GM19238 (cell line): ENCODE data around the gene FRMPD4.

Experiments used
- DNase-seq: peaks from one replicate; pipeline ENCODE4 v3.0.0; 2011; ENCODE audit warnings: low spot score; ENCODE audit not compliant: insufficient read length

Gene FRMPD4

GRCh38 chrX:12210196-12210815 lies 72.0 kb downstream of the FRMPD4 start:
- no peak for DNase-seq

- no peak for DNase-seq
These were observed 72.7 kb downstream of the FRMPD4 start for GRCh38 chrX:12210971-12211370.

DNA sequence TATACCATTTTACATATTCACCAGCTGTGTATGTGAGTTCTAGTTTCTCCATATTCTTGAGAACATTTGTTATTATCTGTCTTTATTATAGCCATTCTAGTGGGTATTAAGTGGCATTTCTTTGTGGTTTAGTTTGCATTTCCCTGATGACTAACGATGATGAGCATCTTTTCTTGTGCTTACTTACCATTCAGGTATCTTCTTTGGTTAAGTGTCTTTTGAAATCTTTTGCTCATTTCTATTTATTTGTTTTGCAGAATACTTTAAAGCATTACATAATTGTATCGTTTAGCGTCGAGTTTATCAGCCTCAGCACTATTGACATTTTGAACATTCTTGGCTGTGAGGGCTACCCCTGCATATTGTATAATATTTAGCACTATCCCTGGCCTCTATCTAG lies 85.4 kb downstream of the FRMPD4 start:
- DNase-seq = no peak

- no peak for DNase-seq
These were observed 86.8 kb downstream of the FRMPD4 start for GRCh38 chrX:12225107-12225506.

DNA sequence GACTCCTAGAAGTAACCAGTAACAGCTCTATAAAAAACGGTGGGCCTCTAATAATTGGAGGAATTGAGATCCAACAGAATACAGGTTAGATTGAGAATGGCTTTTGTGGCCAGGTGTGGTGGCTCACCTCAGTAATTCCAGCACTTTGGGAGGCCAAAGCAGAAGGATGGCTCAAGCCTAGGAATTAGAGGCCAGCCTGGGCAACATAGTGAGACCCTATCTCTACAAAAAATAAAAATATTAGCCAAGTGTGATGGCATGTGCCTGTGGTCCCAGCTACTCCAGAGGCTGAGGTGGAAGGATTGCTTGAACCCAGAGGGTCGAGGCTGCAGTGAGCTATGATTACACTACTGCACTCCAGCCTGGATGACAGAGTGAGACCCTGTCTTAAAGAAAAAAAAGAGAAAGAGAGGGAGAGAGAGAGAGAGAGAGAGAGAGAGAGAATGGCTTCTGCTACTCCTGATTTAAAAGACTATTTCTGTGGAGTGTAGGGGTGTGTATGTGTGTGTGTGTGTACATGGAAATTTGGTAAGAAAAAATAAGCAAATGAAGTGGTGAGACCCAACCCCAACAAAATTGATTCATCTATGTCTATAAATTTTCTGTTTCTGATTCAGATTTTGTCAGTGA lies 89.3 kb downstream of the FRMPD4 start:
- no peak for DNase-seq

DNA sequence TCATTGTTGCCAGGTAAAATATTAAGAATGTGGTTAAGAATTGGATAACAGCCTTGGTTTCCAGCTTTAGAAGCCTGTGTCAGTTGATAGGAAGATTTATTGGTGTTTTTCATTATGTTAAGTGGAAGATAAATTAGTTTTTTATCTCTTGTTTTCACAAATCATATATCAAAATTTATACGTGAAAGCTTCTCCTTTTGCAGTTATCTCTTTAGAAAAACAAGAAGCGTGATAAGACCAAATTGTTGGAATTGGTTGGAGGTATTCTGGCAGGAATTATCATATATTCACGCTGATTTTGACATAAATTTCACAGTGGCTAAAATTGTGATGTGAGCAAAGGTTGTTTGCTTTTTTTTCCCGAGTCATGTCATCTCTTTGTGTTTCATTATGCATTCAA lies 90.6 kb downstream of the FRMPD4 start:
- no peak for DNase-seq

- DNase-seq = no peak
These were observed 91.7 kb downstream of the FRMPD4 start for GRCh38 chrX:12229986-12230385.

DNA sequence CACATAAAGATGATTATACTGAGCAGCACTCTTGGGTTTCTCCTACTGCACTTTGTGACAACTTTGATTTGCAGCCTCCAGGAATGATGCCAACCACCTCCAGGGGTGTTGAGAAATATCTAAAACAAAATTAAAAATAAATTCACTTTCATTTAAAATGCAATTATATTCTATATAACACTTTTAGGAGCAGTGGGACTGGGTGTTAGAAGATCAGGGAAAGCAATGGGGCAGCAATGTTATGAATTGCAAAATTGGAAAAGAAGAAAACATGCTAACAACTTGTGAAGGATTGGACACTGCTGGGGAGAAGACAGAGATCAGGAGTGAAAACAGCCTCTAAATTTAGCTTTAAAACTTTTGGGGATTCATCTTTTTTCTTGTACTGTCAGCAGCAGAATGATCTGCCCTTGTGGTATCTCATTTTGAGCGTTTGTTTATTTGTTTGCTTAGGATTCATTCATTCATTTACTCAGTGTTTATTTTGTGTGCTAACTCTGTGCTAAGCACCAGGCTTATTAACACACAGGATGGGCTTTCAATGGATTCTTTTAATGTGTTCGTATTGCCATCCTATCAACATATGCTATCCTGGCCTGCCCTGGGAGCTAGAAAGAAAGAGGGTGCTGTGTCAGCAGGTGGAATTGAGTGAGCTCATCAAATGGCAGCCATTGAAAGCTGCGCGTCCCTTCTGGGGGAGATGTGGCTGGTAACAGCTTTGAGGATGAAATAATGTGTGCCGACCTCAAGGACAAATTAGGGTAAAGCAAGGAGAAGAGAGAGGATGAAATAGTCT lies 96.5 kb downstream of the FRMPD4 start:
- DNase-seq = no peak

- no peak for DNase-seq
These were observed 97.9 kb downstream of the FRMPD4 start for GRCh38 chrX:12236156-12236555.

- no peak for DNase-seq
These were observed 98.9 kb downstream of the FRMPD4 start for GRCh38 chrX:12237131-12237530.

- DNase-seq = no peak
These were observed 99.5 kb downstream of the FRMPD4 start for GRCh38 chrX:12237771-12238170.

- DNase-seq = no peak
These were observed 101.2 kb downstream of the FRMPD4 start for GRCh38 chrX:12239356-12240082.

DNA sequence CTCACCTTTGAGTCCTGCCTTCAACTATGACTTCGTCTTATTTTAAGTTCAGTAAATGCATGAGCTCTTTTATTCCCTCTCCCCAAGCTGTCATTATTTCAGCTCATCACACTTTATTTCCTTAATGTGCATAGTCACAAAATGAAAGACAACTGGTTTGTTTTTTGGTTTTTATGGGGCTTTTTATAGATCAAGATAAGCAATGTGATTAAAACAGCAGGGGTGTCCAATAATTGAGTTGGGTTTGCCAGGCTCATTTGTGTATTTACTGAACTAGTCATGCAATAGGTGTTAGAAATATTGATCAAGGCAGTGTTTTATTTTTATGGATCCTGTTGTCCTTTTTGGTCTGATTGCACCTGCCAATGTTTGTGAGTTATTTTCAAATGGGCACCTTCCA lies 102.2 kb downstream of the FRMPD4 start:
- DNase-seq = no peak

- no peak for DNase-seq
These were observed 102.8 kb downstream of the FRMPD4 start for GRCh38 chrX:12241026-12241425.

- no peak for DNase-seq
These were observed 107.7 kb downstream of the FRMPD4 start for GRCh38 chrX:12245650-12246645.

- DNase-seq = no peak
These were observed 111.7 kb downstream of the FRMPD4 start for GRCh38 chrX:12249997-12250396.

GRCh38 chrX:12263211-12263610 lies 124.9 kb downstream of the FRMPD4 start:
- no peak for DNase-seq

- DNase-seq = no peak
These were observed 131.2 kb downstream of the FRMPD4 start for GRCh38 chrX:12269484-12269883.

- no peak for DNase-seq
These were observed 139.9 kb downstream of the FRMPD4 start for GRCh38 chrX:12278151-12278550.

GRCh38 chrX:12282991-12283390 lies 144.7 kb downstream of the FRMPD4 start:
- no peak for DNase-seq
